Activated CD4-positive, alpha-beta T cell treated with anti-CD3 and anti-CD28 coated beads, Interleukin-2, amount 50 U/mL, for 16 hours (primary cell): ENCODE results near the gene CNOT4.
"Not testable (repeated sequence)": the region's sequence is repeated elsewhere in the genome, so short reads cannot be mapped to it uniquely, and the experiment has no call there.

Source experiments
- DNase-seq: peaks from one replicate; pipeline ENCODE4 v3.0.0-alpha.2; 2020

Gene CNOT4

GRCh38 chr7:135449436-135449835, 60.5 kb downstream of the CNOT4 start:
- DNase-seq: no peak

GRCh38 chr7:135448753-135449152, 61.1 kb downstream of the CNOT4 start:
- DNase-seq: no peak

- no peak for DNase-seq
These were observed 62.2 kb downstream of the CNOT4 start for GRCh38 chr7:135447748-135448147.

GRCh38 chr7:135445690-135446089, 64.2 kb downstream of the CNOT4 start:
- no peak for DNase-seq

GRCh38 chr7:135445266-135445665, 64.6 kb downstream of the CNOT4 start:
- DNase-seq: not testable (repeated sequence)

GRCh38 chr7:135441791-135442190, 68.1 kb downstream of the CNOT4 start:
- DNase-seq: no peak

- DNase-seq: no peak
These were observed 75.9 kb downstream of the CNOT4 start for GRCh38 chr7:135434047-135434446.

GRCh38 chr7:135430626-135431025, 79.3 kb downstream of the CNOT4 start:
- DNase-seq: no peak

GRCh38 chr7:135428879-135429278, 81.0 kb downstream of the CNOT4 start:
- no peak for DNase-seq

- no peak for DNase-seq
These were observed 81.9 kb downstream of the CNOT4 start for GRCh38 chr7:135428011-135428410.

- no peak for DNase-seq
These were observed 82.7 kb downstream of the CNOT4 start for GRCh38 chr7:135427166-135427565.

GRCh38 chr7:135425036-135425435, 84.9 kb downstream of the CNOT4 start:
- DNase-seq: no peak

- DNase-seq: no peak
These were observed 89.1 kb downstream of the CNOT4 start for GRCh38 chr7:135420786-135421185.

GRCh38 chr7:135416431-135416830, 93.5 kb downstream of the CNOT4 start:
- no peak for DNase-seq

- peak; percentile 35 for DNase-seq
These were observed 95.0 kb downstream of the CNOT4 start for GRCh38 chr7:135414850-135415439.

GRCh38 chr7:135414208-135414607, 95.7 kb downstream of the CNOT4 start:
- DNase-seq: no peak

- DNase-seq: no peak
These were observed 98.8 kb downstream of the CNOT4 start for GRCh38 chr7:135411098-135411497.

- no peak for DNase-seq
These were observed 99.4 kb downstream of the CNOT4 start for GRCh38 chr7:135410543-135410942.

- DNase-seq: peak; percentile 24
These were observed 99.9 kb downstream of the CNOT4 start for GRCh38 chr7:135409845-135410542.

- no peak for DNase-seq
These were observed 102.0 kb downstream of the CNOT4 start for GRCh38 chr7:135407884-135408283.

GRCh38 chr7:135406918-135407317, 103.0 kb downstream of the CNOT4 start:
- no peak for DNase-seq

- DNase-seq: no peak
These were observed 103.9 kb downstream of the CNOT4 start for GRCh38 chr7:135405969-135406368.

GRCh38 chr7:135403302-135403701, 106.6 kb downstream of the CNOT4 start:
- DNase-seq: no peak

GRCh38 chr7:135397689-135398088, 112.2 kb downstream of the CNOT4 start:
- DNase-seq: peak; percentile 6

- DNase-seq: no peak
These were observed 117.2 kb downstream of the CNOT4 start for GRCh38 chr7:135392701-135393100.
